ENCODE data around the gene TEDC2. TPM values are rescaled to one million over a fixed set of nuclear protein-coding genes. Genes with fewer than 3 reads are reported as not detected.
A peak's percentile ranks its signal among the peaks of the same experiment; 100 is the strongest.

TEDC2 gene
- total and polyA plus RNA-seq, 9 of the 15 experiments (the other 6 are each of a cell fraction or from before 2014, with no cell fraction given) = 0.75 to 57.0 (median 17.6) TPM

DNA sequence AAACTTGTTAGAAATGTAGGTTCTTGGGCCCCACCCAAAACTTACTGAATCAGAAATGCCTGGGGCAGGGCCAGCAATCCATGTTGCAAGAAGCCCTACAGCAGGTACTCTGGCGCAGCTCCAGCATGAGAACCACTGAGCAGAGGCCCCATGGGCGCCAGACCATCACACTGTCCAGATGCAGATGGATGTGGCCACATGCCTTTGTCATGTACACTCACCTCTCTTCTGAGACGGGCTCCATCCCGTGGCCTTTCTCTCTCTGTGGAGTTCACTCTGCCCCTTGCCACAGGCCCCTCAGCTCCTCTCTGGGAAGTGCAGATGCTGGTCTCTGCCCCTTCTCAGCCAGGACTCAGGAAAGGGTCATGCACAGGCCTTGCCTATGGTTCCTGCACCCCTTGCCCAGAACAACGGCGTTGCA, 33.0 kb upstream of the TEDC2 start:
- peaks cover 19% of the 10 kb centered on the region for H3K36me3 ChIP-seq (ENCODE audit: control insufficient read depth, insufficient read depth, low read length)
- H3K9me1 ChIP-seq (ENCODE audit: control insufficient read depth, insufficient read depth, low read length) = no peaks in the 10 kb centered on the region
- H3K79me2 ChIP-seq (ENCODE audit: control insufficient read depth, insufficient read depth, low read length) = peaks cover 37% of the 10 kb centered on the region
- H3K9me3 ChIP-seq (replicated peaks; ENCODE audit: control insufficient read depth, insufficient read depth, low read depth, low read length) = no peaks in the 10 kb centered on the region
- no peaks in the 10 kb centered on the region for H3K27me3 ChIP-seq (ENCODE audit: control insufficient read depth in 2 of 2, insufficient read depth in 2 of 2, low read length in 2 of 2)
- no TSS peak for BruUV-seq (replicated peaks)
- intact Hi-C loops (cut with micrococcal nuclease) = no loop called here
- no peak for ATAC-seq
- no peak overlapping the region for H3K4me3 ChIP-seq
- CTCF ChIA-PET (ENCODE audit: low intra/inter-chr PET ratio) = interaction anchor here (3.0 kb wide), 1 partner anchor 86 kb away, joined by 12 read pairs; the partner anchor contains the start of gene ABCA3
- no peak overlapping the region for H2AFZ ChIP-seq (ENCODE audit: low read depth, low read length)
- 79% methylated on average over 6 of the region's 6 CpGs for WGBS (ENCODE audit: insufficient coverage, low coverage, missing lambda C conversion rate)
- peak overlapping the region in 1 of 2 experiments; percentile 68; a peak in 2 of 4 replicates for H3K9ac ChIP-seq (ENCODE audit: insufficient read depth in 1 of 2, low read depth in 2 of 2, low read length in 2 of 2)
- FAIRE-seq = no peak
- in situ Hi-C loops (cut with MboI) = no loop called here
- H3K27ac ChIP-seq (ENCODE audit: extremely low read depth, low read depth, low read length) = no peak overlapping the region
- no peaks in the 10 kb centered on the region; the same call in 1 of the 2 replicates for H4K20me1 ChIP-seq (replicated peaks; ENCODE audit: control insufficient read depth, insufficient read depth, low read length)
- H3K4me2 ChIP-seq (ENCODE audit: insufficient read depth, low read length) = no peak overlapping the region
- POLR2A ChIA-PET = interaction anchor here (0.6 to 2.8 kb wide), 4 partner anchors 10 to 158 kb away, joined by 3 to 17 read pairs (median 3); no protein-coding TSS in a partner anchor
- no peak for DNase-seq (ENCODE audit: extremely low read depth in 1 of 4, low spot score in 3 of 4)
- H3K4me1 ChIP-seq (replicated peaks in 1 of 2; ENCODE audit: control insufficient read depth in 2 of 2, insufficient read depth in 2 of 2, low read length in 2 of 2) = peaks cover 25 to 38% of the 10 kb centered on the region in 2 experiments; a peak in 4 of 5 replicates
- TF ChIP-seq L3MBTL2 (IDR thresholded peaks at IDR 0.05) (no peak), BDP1 (IDR thresholded peaks at IDR 0.05; ENCODE audit: insufficient read depth, insufficient read length) (no peak), ADNP (tag; IDR thresholded peaks at IDR 0.05) (no peak), ZNF780A (CRISPR knock-in tag; IDR thresholded peaks at IDR 0.05) (no peak), TAF9B (IDR thresholded peaks at IDR 0.05; ENCODE audit: partially characterized antibody) (no peak), POLR2B (IDR thresholded peaks at IDR 0.05; ENCODE audit: low read depth, partially characterized antibody) (no peak), SIN3B (IDR thresholded peaks at IDR 0.05; ENCODE audit: low read depth) (no peak), ZNF197 (CRISPR knock-in tag; IDR thresholded peaks at IDR 0.05; ENCODE audit: low read depth) (no peak), ZNF274 (IDR thresholded peaks at IDR 0.05; ENCODE audit: borderline replicate concordance, low read depth, low read length) (no peak), RFX5 (IDR thresholded peaks at IDR 0.05; ENCODE audit: low read depth, low read length) (no peak), NCOR1 (IDR thresholded peaks at IDR 0.05) (no peak)
- TF ChIP-seq, protein P1, sequence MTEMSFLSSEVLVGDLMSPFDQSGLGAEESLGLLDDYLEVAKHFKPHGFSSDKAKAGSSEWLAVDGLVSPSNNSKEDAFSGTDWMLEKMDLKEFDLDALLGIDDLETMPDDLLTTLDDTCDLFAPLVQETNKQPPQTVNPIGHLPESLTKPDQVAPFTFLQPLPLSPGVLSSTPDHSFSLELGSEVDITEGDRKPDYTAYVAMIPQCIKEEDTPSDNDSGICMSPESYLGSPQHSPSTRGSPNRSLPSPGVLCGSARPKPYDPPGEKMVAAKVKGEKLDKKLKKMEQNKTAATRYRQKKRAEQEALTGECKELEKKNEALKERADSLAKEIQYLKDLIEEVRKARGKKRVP (CRISPR knock-in tag; IDR thresholded peaks at IDR 0.05) = no peak

Measured in K562 (cell line).